Mesodermal cell (in vitro differentiated cells): ENCODE data around the gene GABRB3.

Experiments
- H3K27ac ChIP-seq: 2 replicates; pipeline ENCODE4 v1.7.0; 2013; ENCODE audit warnings: mild to moderate bottlenecking, low read depth, low read length, moderate library complexity; ENCODE audit not compliant: severe bottlenecking
- H3K36me3 ChIP-seq: 2 replicates; pipeline ENCODE4 v1.7.1; 2013; ENCODE audit warnings: mild to moderate bottlenecking, low read length, moderate library complexity; ENCODE audit not compliant: control insufficient read depth, insufficient read depth
- H3K4me1 ChIP-seq: one replicate; pipeline ENCODE4 v1.7.1; 2013; ENCODE audit warnings: mild to moderate bottlenecking, low read length; ENCODE audit not compliant: insufficient read depth, control insufficient read depth, poor library complexity, severe bottlenecking
- H3K4me3 ChIP-seq: 2 replicates; pipeline ENCODE4 v1.7.0; 2013; ENCODE audit warnings: low read length, control low read depth, mild to moderate bottlenecking; ENCODE audit not compliant: insufficient read depth, poor library complexity, severe bottlenecking; ENCODE audit errors: extremely low read depth
- H3K9me3 ChIP-seq: 2 replicates; pipeline ENCODE4 v1.7.1; 2013; ENCODE audit warnings: mild to moderate bottlenecking, low read length, moderate library complexity; ENCODE audit not compliant: control insufficient read depth
- WGBS, 2 experiments: methylation state at CpG; one replicate each; pipeline ENCODE4 v1.1.5; 2013; ENCODE audit warnings: missing lambda C conversion rate in 2 of 2; ENCODE audit not compliant: insufficient coverage in 2 of 2; 5-methylcytosine and 5-hydroxymethylcytosine counted together

Gene GABRB3

GRCh38 chr15:26634319-26634718 lies 138.5 kb downstream of the GABRB3 start:
- Histone ChIP-seq H3K4me1 (peaks cover 4% of the 10 kb centered on the region), H3K27ac (no peak overlapping the region), H3K36me3 (no peaks in the 10 kb centered on the region), H3K9me3 (no peaks in the 10 kb centered on the region), H3K4me3 (no peak overlapping the region)
- 42% methylated on average over 2 of the region's 5 CpGs; no CpG with 5 or more reads in 1 of the 2 experiments for WGBS, 2 experiments

- Histone ChIP-seq H3K9me3 (peaks cover 7% of the 10 kb centered on the region), H3K4me1 (peaks cover 4% of the 10 kb centered on the region), H3K27ac (no peak overlapping the region), H3K4me3 (no peak overlapping the region), H3K36me3 (no peaks in the 10 kb centered on the region)
- 71% methylated on average over 4 of the region's 4 CpGs; no CpG with 5 or more reads in 1 of the 2 experiments for WGBS, 2 experiments
Measured at GRCh38 chr15:26632500-26632899, 140.4 kb downstream of the GABRB3 start.

- peaks cover 9% of the 10 kb centered on the region for H3K9me3 ChIP-seq
- 68 to 76% methylated on average over 5 of the region's 6 CpGs for WGBS, 2 experiments
- H3K4me1 ChIP-seq, result peaks cover 4% of the 10 kb centered on the region
- no peak overlapping the region for H3K4me3 ChIP-seq
- no peaks in the 10 kb centered on the region for H3K36me3 ChIP-seq
- no peak overlapping the region for H3K27ac ChIP-seq
Measured at GRCh38 chr15:26631894-26632293, 141.0 kb downstream of the GABRB3 start.

GRCh38 chr15:26630857-26631256 lies 142.0 kb downstream of the GABRB3 start:
- Histone ChIP-seq H3K4me1 (peaks cover 4% of the 10 kb centered on the region), H3K36me3 (no peaks in the 10 kb centered on the region), H3K27ac (no peak overlapping the region), H3K9me3 (peaks cover 11% of the 10 kb centered on the region), H3K4me3 (no peak overlapping the region)
- WGBS, 2 experiments, result 80 to 90% methylated on average over 3 to 4 of the region's 4 CpGs

GRCh38 chr15:26628879-26629529 lies 143.9 kb downstream of the GABRB3 start:
- Histone ChIP-seq H3K4me1 (peaks cover 4% of the 10 kb centered on the region), H3K36me3 (no peaks in the 10 kb centered on the region), H3K9me3 (peaks cover 11% of the 10 kb centered on the region), H3K27ac (no peak overlapping the region), H3K4me3 (no peak overlapping the region)
- WGBS, 2 experiments, result 95 to 98% methylated on average over 26 to 31 of the region's 41 CpGs

GRCh38 chr15:26628071-26628470 lies 144.8 kb downstream of the GABRB3 start:
- no peak overlapping the region for H3K27ac ChIP-seq
- no peaks in the 10 kb centered on the region for H3K36me3 ChIP-seq
- no peak overlapping the region for H3K4me3 ChIP-seq
- whole genome bisulfite sequencing, 2 experiments, result 84 to 95% methylated on average over 3 of the region's 3 CpGs
- H3K9me3 ChIP-seq, result peaks cover 11% of the 10 kb centered on the region
- peaks cover 4% of the 10 kb centered on the region for H3K4me1 ChIP-seq

- Histone ChIP-seq H3K4me1 (peaks cover 5% of the 10 kb centered on the region), H3K27ac (no peak overlapping the region), H3K36me3 (no peaks in the 10 kb centered on the region), H3K4me3 (no peak overlapping the region), H3K9me3 (peaks cover 11% of the 10 kb centered on the region)
- WGBS, 2 experiments, result 90 to 96% methylated on average over 10 to 15 of the region's 17 CpGs
Measured at GRCh38 chr15:26624128-26624527, 148.7 kb downstream of the GABRB3 start.

GRCh38 chr15:26623071-26623470 lies 149.8 kb downstream of the GABRB3 start:
- H3K27ac ChIP-seq, result no peak overlapping the region
- H3K9me3 ChIP-seq, result peaks cover 4% of the 10 kb centered on the region
- WGBS, 2 experiments, result 76 to 96% methylated on average over 5 to 7 of the region's 9 CpGs
- H3K4me1 ChIP-seq, result peaks cover 5% of the 10 kb centered on the region
- H3K36me3 ChIP-seq, result no peaks in the 10 kb centered on the region
- no peak overlapping the region for H3K4me3 ChIP-seq

- Histone ChIP-seq H3K27ac (no peak overlapping the region), H3K36me3 (no peaks in the 10 kb centered on the region), H3K4me3 (no peak overlapping the region), H3K9me3 (peaks cover 2% of the 10 kb centered on the region), H3K4me1 (peaks cover 5% of the 10 kb centered on the region)
- WGBS, 2 experiments, result 60 to 100% methylated on average over 3 to 4 of the region's 5 CpGs
Measured at GRCh38 chr15:26621816-26622215, 151.1 kb downstream of the GABRB3 start.

GRCh38 chr15:26620528-26621458 lies 152.1 kb downstream of the GABRB3 start:
- peaks cover 5% of the 10 kb centered on the region for H3K4me1 ChIP-seq
- WGBS, 2 experiments, result 90 to 92% methylated on average over 7 to 8 of the region's 10 CpGs
- no peaks in the 10 kb centered on the region for H3K9me3 ChIP-seq
- no peak overlapping the region for H3K27ac ChIP-seq
- H3K4me3 ChIP-seq, result no peak overlapping the region
- no peaks in the 10 kb centered on the region for H3K36me3 ChIP-seq

GRCh38 chr15:26615927-26616302 lies 157.0 kb downstream of the GABRB3 start:
- Histone ChIP-seq H3K4me3 (no peak overlapping the region), H3K9me3 (no peaks in the 10 kb centered on the region)
- 100% methylated on average over 1 of the region's 3 CpGs for WGBS, 2 experiments

More at GRCh38 chr15:26615927-26616302, 157.0 kb downstream of the GABRB3 start:
- Histone ChIP-seq H3K36me3 (no peaks in the 10 kb centered on the region), H3K4me1 (no peaks in the 10 kb centered on the region), H3K27ac (no peak overlapping the region)
